ENCODE data around the gene SCYGR8.

DNA sequence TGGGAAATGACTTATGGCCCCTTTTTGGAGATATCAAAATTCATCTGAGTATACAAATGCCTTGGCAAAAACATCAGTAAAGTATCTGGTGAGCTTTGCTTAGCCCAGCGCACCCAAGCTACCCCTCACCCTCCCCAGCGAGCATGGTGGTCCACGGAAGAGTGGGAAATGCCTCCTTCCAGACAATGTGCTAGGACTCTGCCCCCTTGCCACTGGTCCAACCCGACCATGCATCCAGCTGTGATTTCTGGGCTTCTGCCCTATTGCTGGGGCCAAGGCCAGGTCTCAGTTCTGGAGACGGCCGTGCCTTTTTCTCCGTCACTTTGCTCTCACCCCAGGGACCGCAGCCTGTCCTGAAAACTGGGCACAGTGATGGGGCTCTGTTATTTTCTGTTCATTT, 36.1 kb downstream of the SCYGR8 start:
- TF ChIP-seq CTCF (IDR thresholded peaks at IDR 0.05; ENCODE audit: low read depth, low read length, poor library complexity, severe bottlenecking) (no peak), EZH2phosphoT487 (IDR thresholded peaks at IDR 0.05; ENCODE audit: borderline replicate concordance, low read length) (no peak)

Measured in DOHH2 (cell line).